ENCODE data around the gene MAGEA2B.
"Not testable (repeated sequence)": the region's sequence is repeated elsewhere in the genome, so short reads cannot be mapped to it uniquely, and the experiment has no call there.

The MAGEA2B gene

DNA sequence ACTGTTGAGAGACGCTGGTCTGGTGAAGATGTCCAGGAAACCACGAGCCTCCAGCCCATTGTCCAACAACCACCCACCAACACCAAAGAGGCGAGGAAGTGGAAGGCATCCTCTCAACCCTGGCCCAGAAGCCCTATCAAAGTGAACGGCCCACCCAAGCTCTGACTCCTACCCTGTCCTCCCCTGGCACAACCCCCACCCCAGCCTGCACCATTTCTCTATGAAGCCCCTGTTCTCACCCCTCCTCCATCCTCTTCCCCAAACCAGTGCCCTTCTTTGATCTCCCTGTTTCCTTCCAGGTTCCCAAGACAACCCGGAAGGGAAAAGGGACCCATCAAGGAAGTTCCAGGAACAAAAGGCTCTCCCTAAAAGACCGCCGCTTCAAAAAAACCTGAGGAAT lies 45.1 kb downstream of the MAGEA2B start:
- not testable (repeated sequence) for DNase-seq

DNA sequence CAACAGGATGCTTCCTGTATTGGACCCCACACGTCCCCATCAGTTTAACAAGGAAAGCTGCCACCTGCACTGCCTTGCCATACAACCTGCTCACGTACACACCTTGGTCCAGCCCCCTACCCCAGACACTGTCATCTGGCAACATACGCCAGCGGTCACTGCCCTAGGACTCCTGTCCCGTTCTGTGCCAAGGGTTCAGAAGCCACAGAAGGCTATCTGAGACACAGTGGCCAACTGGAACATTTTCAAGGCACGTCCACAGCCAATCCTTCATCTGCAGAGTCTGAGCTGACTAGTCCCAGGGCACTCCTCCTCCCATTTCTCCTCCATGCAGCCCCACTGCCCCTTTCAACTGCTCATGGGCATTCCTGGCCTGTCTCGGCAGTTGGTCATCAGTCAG lies 47.2 kb downstream of the MAGEA2B start:
- DNase-seq: not testable (repeated sequence)

DNA sequence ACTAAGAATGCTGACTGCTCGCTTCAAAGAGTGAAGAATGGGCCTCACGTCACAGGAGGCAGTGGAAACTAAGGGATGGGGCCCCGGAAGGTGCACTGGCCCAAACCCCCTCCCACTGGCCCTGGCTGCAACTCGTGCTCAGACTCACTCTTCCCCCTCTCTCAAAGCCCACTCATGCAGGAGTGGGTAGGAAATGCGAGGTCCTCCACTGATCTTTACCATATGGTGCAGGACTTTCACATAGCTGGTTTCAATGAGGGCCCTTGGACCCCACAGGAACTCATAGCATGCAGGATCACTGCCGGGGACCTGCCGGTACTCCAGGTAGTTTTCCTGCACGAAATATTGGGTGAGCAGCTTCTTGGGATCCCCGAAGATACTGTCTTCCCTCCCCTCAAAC lies 52.1 kb downstream of the MAGEA2B start:
- not testable (repeated sequence) for DNase-seq

All from activated T-cell treated with anti-CD3 and anti-CD28 coated beads, Interleukin-2, amount 50 U/mL, for 48 hours (primary cell).